K562 (cell line): ENCODE results near the gene STX3. TPM values are rescaled to one million over a fixed set of nuclear protein-coding genes. Genes with fewer than 3 reads are reported as not detected.

Source experiments
- ATAC-seq: fragments of 200-7000 bp; cut with Tn5 transposase; 3 replicates; pipeline ENCODE4 v1.9.1; 2020; ENCODE audit warnings: moderate library complexity
- BruUV-seq: library from RNA; stranded (reverse); fragments of 400-500 nt; replicated peaks from 2 replicates; lab custom pipeline; 2021; lab: Mats Ljungman, UMichigan
- CTCF ChIA-PET: fragments of 300-600 bp; formaldehyde crosslinking; extraction: SDS; loops from one replicate; lab custom pipeline; 2021; ENCODE audit warnings: low intra/inter-chr PET ratio; lab: Yijun Ruan, JAX
- POLR2A ChIA-PET: fragments of 300-600, 350-650 bp; sonication (Branson Sonifier 250); formaldehyde crosslinking; extraction: SDS; loops from one replicate; lab custom pipeline; 2021; ENCODE audit warnings: antibody characterized with exemption, inconsistent platforms; lab: Yijun Ruan, JAX
- DNase-seq, 4 experiments: peaks; one replicate each; pipeline versions ENCODE4 v3.0.0 to v3.0.0-alpha.2; 2011 to 2018; ENCODE audit warnings: low spot score in 3 of 4, mixed read lengths in 3 of 4; ENCODE audit errors: extremely low read depth in 1 of 4
- FAIRE-seq: peaks from 2 replicates; lab custom pipeline; 2011; peaks lifted over from hg19 to GRCh38; lab: Jason Lieb, UNC
- H2AFZ ChIP-seq: 2 replicates; pipeline ENCODE4 v1.6.0; 2011; ENCODE audit warnings: low read depth, low read length, control low read depth, inconsistent platforms
- H3K27ac ChIP-seq: fragments of 200-600 bp; 3 replicates; pipeline ENCODE4 v1.8.0; 2011; ENCODE audit warnings: low read depth, mild to moderate bottlenecking, control low read depth, inconsistent platforms, low read length, moderate library complexity, mixed read lengths; ENCODE audit errors: extremely low read depth
- H3K27me3 ChIP-seq, 2 experiments: fragments of 300-600 bp in 1 of 2; 2 replicates in 1 of 2; 3 replicates in 1 of 2; pipeline versions ENCODE4 v1.6.0 to v1.8.0; 2011; ENCODE audit warnings: inconsistent platforms in 2 of 2, low read length in 2 of 2, mild to moderate bottlenecking in 1 of 2, mixed read lengths in 1 of 2, moderate library complexity in 1 of 2; ENCODE audit not compliant: control insufficient read depth in 2 of 2, insufficient read depth in 2 of 2
- H3K36me3 ChIP-seq: fragments of 300-600 bp; 3 replicates; pipeline ENCODE4 v1.8.0; 2011; ENCODE audit warnings: mild to moderate bottlenecking, low read length, inconsistent platforms; ENCODE audit not compliant: control insufficient read depth, insufficient read depth
- H3K4me1 ChIP-seq, 2 experiments: fragments of 200-600 bp in 1 of 2; replicated peaks in 1 of 2; 2 replicates in 1 of 2; 3 replicates in 1 of 2; pipeline versions ENCODE4 v1.5.1 to v1.8.0; 2011; ENCODE audit warnings: inconsistent platforms in 2 of 2, low read length in 2 of 2, mild to moderate bottlenecking in 1 of 2, mixed read lengths in 1 of 2, moderate library complexity in 1 of 2; ENCODE audit not compliant: control insufficient read depth in 2 of 2, insufficient read depth in 2 of 2
- H3K4me2 ChIP-seq: 2 replicates; pipeline ENCODE4 v1.6.1; 2011; ENCODE audit warnings: low read length, control low read depth, inconsistent platforms, mixed read lengths; ENCODE audit not compliant: insufficient read depth
- H3K4me3 ChIP-seq: fragments of 200-600 bp; sonication (generic), shearing (Covaris generic); 2 replicates; pipeline ENCODE4 v1.5.1; 2016; ENCODE audit warnings: control low read depth, inconsistent platforms
- H3K79me2 ChIP-seq: fragments of 200-600 bp; 3 replicates; pipeline ENCODE4 v1.8.0; 2011; ENCODE audit warnings: low read length, inconsistent platforms; ENCODE audit not compliant: control insufficient read depth, insufficient read depth
- H3K9ac ChIP-seq, 2 experiments: 2 replicates each; pipeline versions ENCODE4 v1.6.0 to v1.6.1; 2011; ENCODE audit warnings: low read depth in 2 of 2, low read length in 2 of 2, control low read depth in 1 of 2, inconsistent platforms in 1 of 2, mild to moderate bottlenecking in 1 of 2, mixed read lengths in 1 of 2; ENCODE audit not compliant: insufficient read depth in 1 of 2
- H3K9me1 ChIP-seq: one replicate; pipeline ENCODE4 v1.6.0; 2011; ENCODE audit warnings: inconsistent platforms, mild to moderate bottlenecking, low read length, moderate library complexity; ENCODE audit not compliant: control insufficient read depth, insufficient read depth
- H3K9me3 ChIP-seq: replicated peaks from 2 replicates; pipeline ENCODE4 v1.5.1; 2011; ENCODE audit warnings: low read depth, low read length, inconsistent platforms; ENCODE audit not compliant: control insufficient read depth, insufficient read depth
- H4K20me1 ChIP-seq: replicated peaks from 2 replicates; pipeline ENCODE4 v1.6.1; 2011; ENCODE audit warnings: low read length, inconsistent platforms, mixed read lengths; ENCODE audit not compliant: control insufficient read depth, insufficient read depth
- ARID1B ChIP-seq: fragments of 450-650 bp; IDR thresholded peaks from 2 replicates; pipeline ENCODE4 v1.6.1; 2016; ENCODE audit warnings: antibody characterized with exemption, mild to moderate bottlenecking, inconsistent platforms
- DLX4 ChIP-seq: fragments of 250-450 bp; sonication (Bioruptor Pico); IDR thresholded peaks from 2 replicates; pipeline ENCODE4 v1.6.1; 2021; ENCODE audit warnings: mild to moderate bottlenecking
- ETV1 ChIP-seq: fragments of 450-650 bp; conservative IDR thresholded peaks from 2 replicates; pipeline ENCODE4 v1.6.1; 2016; ENCODE audit warnings: missing genetic modification characterization, control low read depth, low read depth, missing compliant biosample characterization
- GABPA ChIP-seq: fragments of 200-800 bp; sonication (Bioruptor generic); conservative IDR thresholded peaks from 2 replicates; pipeline ENCODE4 v1.6.1; 2016; ENCODE audit warnings: low read depth, missing genetic modification characterization, missing compliant biosample characterization
- GATAD2A ChIP-seq: fragments of 450-650 bp; IDR thresholded peaks from 2 replicates; pipeline ENCODE4 v1.6.1; 2017
- GMEB1 ChIP-seq: fragments of 250-450 bp; sonication (Bioruptor Pico); IDR thresholded peaks from 2 replicates; pipeline ENCODE4 v1.4.0; 2020; ENCODE audit warnings: mild to moderate bottlenecking
- KLF13 ChIP-seq: fragments of 450-650 bp; IDR thresholded peaks from 2 replicates; pipeline ENCODE4 v1.6.1; 2016; ENCODE audit warnings: missing genetic modification characterization, low read depth, mild to moderate bottlenecking, missing compliant biosample characterization, moderate library complexity, borderline replicate concordance
- MNT ChIP-seq, 2 experiments: fragments of 450-650 bp; conservative IDR thresholded peaks; 2 replicates each; pipeline ENCODE4 v1.6.1; 2017; ENCODE audit warnings: mild to moderate bottlenecking in 2 of 2, moderate library complexity in 2 of 2
- MTA3 ChIP-seq: fragments of 450-650 bp; formaldehyde crosslinking; IDR thresholded peaks from 2 replicates; pipeline ENCODE4 v1.6.1; 2017; ENCODE audit warnings: mild to moderate bottlenecking, borderline replicate concordance
- NFIC ChIP-seq: fragments of 450-650 bp; IDR thresholded peaks from 2 replicates; pipeline ENCODE4 v1.6.1; 2017; ENCODE audit warnings: mild to moderate bottlenecking, inconsistent platforms
- TCF3 ChIP-seq: sonication (generic); formaldehyde crosslinking; IDR thresholded peaks from 2 replicates; pipeline ENCODE4 v1.4.0; 2020; ENCODE audit warnings: mild to moderate bottlenecking, missing genetic modification reagents
- ZBTB9 ChIP-seq: fragments of 450-650 bp; formaldehyde crosslinking; IDR thresholded peaks from 2 replicates; pipeline ENCODE4 v1.4.0; 2020; ENCODE audit warnings: mild to moderate bottlenecking, moderate library complexity
- WGBS: fragments of 100-300 bp; shearing (Covaris generic); methylation state at CpG from one replicate; pipeline ENCODE4 v1.1.6; 2016; ENCODE audit warnings: low coverage, mixed read lengths; ENCODE audit not compliant: insufficient coverage; ENCODE audit errors: missing lambda C conversion rate; 5-methylcytosine and 5-hydroxymethylcytosine counted together
- in situ Hi-C: fragments of 300-500 bp; cut with MboI; formaldehyde crosslinking; loops from 4 replicates; pipeline ENCODE4 v1.15.0; 2018; ENCODE audit warnings: inconsistent platforms, mixed read lengths
- intact Hi-C: fragments of 100-400 bp; cut with micrococcal nuclease; formaldehyde crosslinking; loops from 2 replicates; pipeline ENCODE4 v1.14.2; 2022
- polyA plus RNA-seq, 8 experiments: library from polyadenylated mRNA; depleted of rRNA in 4 of 8; stranded (reverse) in 5 of 8; unstranded in 3 of 8; fragments of >200 nt; fragmentation: Nextera tagmentation in 2 of 8; fragmentation: Illumina TruSeq in 1 of 8; extraction: Ambion mirVana in 2 of 8; extraction: Trizol in 1 of 8; gene quantifications; 2 replicates each; pipeline versions ENCODE4 v1.2.1 to v1.2.3, GENCODE V29; 2011 to 2014; ENCODE audit warnings: inconsistent platforms in 1 of 8, missing spikeins in 1 of 8
- total RNA-seq, 7 experiments: library from RNA; depleted of rRNA in 6 of 7; stranded (reverse); fragments of >200 nt in 6 of 7; fragmentation: Illumina TruSeq in 2 of 7; extraction: Trizol in 2 of 7; gene quantifications; 2 replicates each; pipeline versions ENCODE4 v1.2.1 to v1.2.3, GENCODE V29; 2011 to 2021; ENCODE audit warnings: low replicate concordance in 1 of 7

Gene STX3
- total and polyA plus RNA-seq, 9 of the 15 experiments (the other 6 are each of a cell fraction or from before 2014, with no cell fraction given): 12.0 to 91.6 (median 48.7) TPM

- Histone ChIP-seq H3K4me2 (peak overlapping the region; percentile 94), H3K9me3 (no peaks in the 10 kb centered on the region), H3K9ac (peak overlapping the region; percentile 84 to 88), H3K4me1 (peaks cover 19 to 33% of the 10 kb centered on the region in 2 experiments; a peak in 4 of 5 replicates), H3K9me1 (peaks cover 2% of the 10 kb centered on the region), H2AFZ (peak overlapping the region; percentile 96), H3K79me2 (peaks cover 37% of the 10 kb centered on the region), H3K27ac (peak overlapping the region; percentile 88; the same call in 2 of the 3 replicates), H3K36me3 (peaks cover 13% of the 10 kb centered on the region; the same call in 1 of the 3 replicates), H4K20me1 (peaks cover 11% of the 10 kb centered on the region), H3K4me3 (peak overlapping the region; percentile 94), H3K27me3 (no peaks in the 10 kb centered on the region)
- FAIRE-seq: peak; percentile 76
- POLR2A ChIA-PET: interaction anchor here (0.6 to 4.0 kb wide), 6 partner anchors 12 to 332 kb away, joined by 3 to 32 read pairs (median 6); partner anchors contain the start of gene PATL1
- DNase-seq: peak; percentile 87 to 90 (median 88)
- WGBS: 20% methylated on average over 47 of the region's 47 CpGs
- peak; percentile 67 for ATAC-seq
- in situ Hi-C loops: no loop called here
- CTCF ChIA-PET: interaction anchor here (0.6 to 3.8 kb wide), 4 partner anchors 49 to 165 kb away, joined by 3 to 28 read pairs (median 6); partner anchors contain the start of gene MRPL16
- intact Hi-C loops: loop anchor here (1.0 to 10.0 kb wide), 5 partner anchors 47 to 376 kb away; partner anchors contain the start of gene MS4A3
- BruUV-seq: no TSS peak
- TF ChIP-seq TCF3 (CRISPR knock-in tag) (peak; percentile 26; the same call in 1 of the 2 replicates), MNT (conservative IDR thresholded peaks at IDR 0.05) (peak; percentile 14 to 32; a peak in 1 of 4 replicates), MTA3 (peak; percentile 90), ARID1B (peak; percentile 15), GATAD2A (peak; percentile 87; the same call in 1 of the 2 replicates), KLF13 (tag) (no peak), GABPA (0 out of 2 replicates have a peak, but pooled peaks have one; percentile 18), NFIC (peak; percentile 67), GMEB1 (CRISPR knock-in tag) (0 out of 2 replicates have a peak, but pooled peaks have one; percentile 40), ZBTB9 (peak; percentile 80; the same call in 1 of the 2 replicates), ETV1 (tag) (peak; percentile 79), DLX4 (CRISPR knock-in tag) (no peak)
Observed at GRCh38 chr11:59753650-59754493, 1.3 kb upstream of the STX3 start.
